Measurements from ENCODE around the gene SREBF2.
A peak's percentile ranks its signal among the peaks of the same experiment; 100 is the strongest.

Gene SREBF2

DNA sequence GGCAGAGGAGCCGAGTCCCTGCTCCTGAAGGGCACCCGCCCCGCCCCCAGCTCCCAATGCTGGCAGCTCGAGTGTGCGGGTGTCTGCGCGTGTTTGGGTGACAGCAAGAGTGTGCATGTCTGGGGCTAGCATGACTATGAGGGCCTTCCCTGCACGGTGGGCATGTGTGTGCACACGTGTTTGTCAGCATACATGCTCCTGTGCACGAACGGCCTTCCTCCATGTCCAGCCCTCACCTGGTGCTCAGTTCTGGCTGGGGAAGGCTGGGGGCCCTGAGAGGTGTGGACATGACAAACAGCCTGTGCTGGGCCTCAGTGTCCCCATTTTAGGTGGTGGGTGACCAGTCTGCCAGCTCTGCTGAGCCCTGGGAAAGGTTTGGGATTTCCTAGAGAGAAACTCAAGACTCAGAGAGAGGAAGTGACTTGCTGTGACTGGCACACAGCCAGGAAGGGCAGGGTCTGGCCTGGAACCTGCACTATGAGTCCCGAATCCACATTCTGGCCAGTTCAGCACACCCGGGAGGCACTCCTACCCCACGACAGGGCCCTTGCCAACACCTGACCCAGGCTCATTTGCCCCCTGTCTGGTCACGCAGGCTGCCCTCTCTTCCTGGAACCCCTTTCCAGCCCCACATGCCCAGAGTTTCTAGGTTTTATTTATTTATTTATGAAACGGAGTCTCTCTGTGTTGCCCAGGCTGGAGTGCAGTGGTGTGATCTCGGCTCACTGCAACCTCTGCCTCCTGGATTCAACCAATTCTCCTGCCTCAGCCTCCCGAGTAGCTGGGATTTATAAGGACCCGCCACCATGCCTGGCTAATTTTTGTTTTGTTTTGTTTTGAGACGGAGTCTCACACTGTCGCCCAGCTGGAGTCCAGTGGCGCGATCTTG lies 85.2 kb downstream of the SREBF2 start:
- H3K4me3 ChIP-seq (ENCODE audit: low read depth, low read length): no peak overlapping the region

DNA sequence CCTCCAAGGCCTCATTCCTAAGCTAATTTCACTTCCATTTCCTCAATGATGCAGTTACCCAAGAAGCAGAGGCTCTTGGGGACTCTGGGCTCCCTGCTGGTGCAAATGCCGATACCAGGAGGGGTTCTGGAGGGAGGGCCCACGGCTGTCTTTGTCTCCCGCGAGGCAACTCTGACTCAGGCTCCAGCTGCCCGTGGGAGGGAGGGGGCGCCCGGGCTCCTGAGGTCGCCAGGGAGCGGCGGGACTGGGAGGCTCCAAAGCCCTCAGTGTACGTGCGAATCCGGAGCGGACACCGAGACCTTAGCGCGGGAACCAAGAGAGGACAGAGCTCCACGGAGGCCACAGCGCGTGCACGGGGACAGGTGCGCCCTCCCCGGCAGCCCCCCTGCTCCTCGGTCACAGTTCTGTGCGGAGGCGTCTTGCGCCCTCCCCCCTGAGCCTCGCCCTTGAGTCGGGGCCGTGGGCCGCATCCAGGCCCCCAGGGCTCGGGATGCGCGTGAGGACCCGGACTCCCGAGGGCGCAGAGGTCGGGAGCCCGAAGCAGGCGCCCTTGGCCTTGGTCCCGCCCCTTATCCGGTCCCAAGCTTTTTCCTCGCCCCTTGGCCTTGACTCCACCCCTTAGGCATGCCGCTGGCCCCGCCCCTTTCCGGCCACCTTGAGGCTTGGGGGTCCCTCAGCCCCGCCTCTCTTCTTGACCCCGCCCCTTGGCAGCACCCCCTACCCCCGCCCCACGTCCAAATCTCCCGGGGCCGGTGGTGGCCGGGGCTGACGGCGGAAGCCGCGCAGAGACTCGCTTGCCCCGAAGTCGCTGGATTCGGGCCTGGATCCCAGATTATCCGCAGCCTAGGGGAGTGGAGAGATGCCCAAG lies 86.7 kb downstream of the SREBF2 start:
- H3K4me3 ChIP-seq (ENCODE audit: low read depth, low read length): peak overlapping the region; percentile 42

DNA sequence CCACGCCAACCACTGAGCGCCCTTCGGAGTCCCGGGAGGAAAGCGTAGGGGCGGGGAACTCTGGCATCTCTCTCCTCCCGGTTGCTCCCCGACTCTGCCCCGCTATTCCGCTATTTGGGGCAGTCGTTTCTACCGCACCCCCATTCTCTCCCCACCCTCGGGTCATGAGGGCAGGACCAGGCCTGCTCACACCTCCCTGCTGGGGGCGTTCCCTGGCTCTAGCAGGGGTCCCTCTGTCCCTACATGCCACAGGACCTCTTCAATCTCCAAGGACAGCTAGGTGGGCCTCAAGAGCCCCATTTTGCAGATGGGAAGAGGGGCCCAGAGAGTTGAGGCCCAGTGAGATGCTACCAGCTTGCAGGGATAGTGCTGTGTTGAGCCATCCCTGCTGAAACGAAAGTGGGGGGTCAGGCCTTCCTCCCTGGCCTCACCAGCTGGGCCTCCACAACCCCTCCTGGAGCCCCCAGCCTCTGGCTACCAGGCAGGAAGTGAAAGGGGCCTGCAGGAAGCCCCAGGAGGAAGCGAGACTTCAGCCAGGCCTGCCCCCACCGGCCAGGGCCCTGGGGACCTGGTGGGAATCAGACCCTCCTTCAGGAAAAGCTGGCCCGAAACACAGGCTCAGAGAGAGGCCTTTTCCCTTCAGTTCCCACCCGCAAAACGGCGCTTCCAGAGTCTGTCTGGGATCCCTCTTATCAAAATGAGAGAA lies 87.5 kb downstream of the SREBF2 start:
- H3K4me3 ChIP-seq (ENCODE audit: low read depth, low read length): peak overlapping the region; percentile 17

DNA sequence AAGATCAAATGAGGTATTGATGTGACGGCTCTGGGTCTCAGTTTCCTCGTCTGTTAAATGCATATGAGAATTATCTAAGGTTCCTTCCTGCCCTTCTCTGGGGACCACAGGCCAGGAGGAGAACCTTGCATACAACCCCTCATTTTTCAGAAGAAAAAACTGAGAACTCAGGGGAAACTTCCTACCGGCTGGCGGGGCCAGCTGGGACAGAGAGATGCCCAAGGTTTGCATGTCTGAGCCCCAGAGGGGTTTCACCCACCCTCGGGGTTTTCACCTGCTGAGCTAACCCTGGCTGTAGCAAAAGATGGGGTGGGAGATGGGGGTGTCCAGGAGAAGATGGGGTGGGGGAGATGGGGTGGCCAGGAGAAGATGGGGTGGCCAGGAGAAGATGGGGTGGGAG lies 89.4 kb downstream of the SREBF2 start:
- no peak overlapping the region for H3K4me3 ChIP-seq (ENCODE audit: low read depth, low read length)

DNA sequence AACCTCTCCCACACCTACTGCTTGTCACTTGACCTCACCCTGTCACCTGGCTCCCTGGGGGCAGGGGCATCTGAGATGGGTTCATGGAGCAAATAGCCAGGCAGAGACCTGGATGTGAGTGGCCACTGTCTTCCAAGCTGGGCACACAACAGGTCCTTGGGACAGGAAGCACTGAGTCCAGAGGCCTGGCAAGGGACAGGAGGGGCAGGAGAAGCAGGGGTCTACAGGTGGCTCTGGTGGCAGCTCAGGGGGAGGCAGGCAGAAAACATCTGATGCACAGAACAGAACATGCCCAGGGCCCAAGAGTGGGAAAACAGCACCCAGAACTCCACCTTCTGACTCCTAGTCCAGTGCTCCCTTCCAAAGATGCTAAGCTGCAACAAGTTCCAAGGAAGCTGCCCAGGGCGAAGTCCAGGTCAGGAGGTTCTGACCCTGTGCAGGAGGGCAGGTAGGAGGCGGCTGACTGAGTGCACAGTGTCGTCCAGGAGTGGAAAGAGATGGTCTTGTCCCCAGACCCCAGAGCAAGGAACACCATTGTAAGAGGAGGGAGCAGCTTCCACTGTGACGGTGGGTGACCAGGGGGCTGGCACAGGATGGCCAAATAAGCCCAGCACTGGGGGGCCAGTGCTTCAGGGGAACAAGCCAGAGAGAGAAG lies 90.2 kb downstream of the SREBF2 start:
- H3K4me3 ChIP-seq (ENCODE audit: low read depth, low read length): no peak overlapping the region

DNA sequence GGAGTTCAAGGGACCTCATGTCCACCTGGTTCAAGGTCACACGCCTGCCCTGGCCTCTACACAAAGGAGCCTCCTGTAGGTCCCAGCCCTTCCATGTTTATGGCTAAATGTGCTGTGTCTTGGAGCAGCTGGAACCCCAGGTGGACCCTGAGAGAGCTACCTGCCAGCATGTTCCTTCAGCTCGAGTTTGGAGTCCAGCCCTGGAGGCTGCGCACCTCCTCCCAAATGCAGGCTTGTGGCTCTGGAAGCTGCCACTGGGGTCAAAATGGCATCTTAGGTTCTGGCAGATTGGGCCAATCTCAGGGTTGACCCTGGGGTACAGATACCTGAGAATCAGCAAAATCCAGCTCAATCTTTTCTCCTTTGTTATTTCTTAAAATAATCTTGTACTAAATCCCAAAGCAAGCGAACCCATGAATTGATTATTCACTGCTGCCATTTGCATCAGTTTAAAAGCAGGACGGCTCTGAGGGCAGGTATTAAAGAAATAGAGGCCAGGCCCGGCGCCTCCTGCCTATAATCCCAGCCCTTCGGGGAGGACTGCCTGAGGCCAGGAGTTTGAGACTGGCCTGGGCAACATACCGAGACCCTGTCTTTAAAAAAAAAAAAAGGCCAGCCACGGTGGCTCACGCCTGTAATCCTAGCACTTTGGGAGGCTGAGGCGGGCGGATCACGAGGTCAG lies 90.8 kb downstream of the SREBF2 start:
- H3K4me3 ChIP-seq (ENCODE audit: low read depth, low read length): no peak overlapping the region

GRCh38 chr22:41925783-41926460 lies 93.0 kb downstream of the SREBF2 start:
- H3K4me3 ChIP-seq (ENCODE audit: low read depth, low read length): peak overlapping the region; percentile 13

DNA sequence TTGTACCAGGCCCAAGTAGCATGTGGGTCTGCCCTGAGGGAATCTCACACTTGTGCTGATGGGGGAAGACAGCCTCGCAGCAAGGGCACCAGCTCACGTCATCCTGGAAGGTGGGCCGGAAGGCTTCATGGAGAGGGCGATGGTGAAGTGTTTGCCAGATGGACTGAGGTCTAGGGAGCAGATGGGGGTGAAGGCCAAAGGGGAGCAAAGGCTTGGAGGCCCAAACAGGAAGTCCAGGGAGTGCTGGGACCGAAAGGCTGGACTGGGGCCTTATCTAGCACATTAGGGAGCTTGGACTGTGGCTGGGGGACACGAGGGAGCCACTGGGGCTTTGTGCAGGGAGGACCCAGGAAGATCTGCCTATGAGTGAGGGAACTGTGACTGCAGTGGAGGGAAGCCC lies 94.9 kb downstream of the SREBF2 start:
- H3K4me3 ChIP-seq (ENCODE audit: low read depth, low read length): no peak overlapping the region

DNA sequence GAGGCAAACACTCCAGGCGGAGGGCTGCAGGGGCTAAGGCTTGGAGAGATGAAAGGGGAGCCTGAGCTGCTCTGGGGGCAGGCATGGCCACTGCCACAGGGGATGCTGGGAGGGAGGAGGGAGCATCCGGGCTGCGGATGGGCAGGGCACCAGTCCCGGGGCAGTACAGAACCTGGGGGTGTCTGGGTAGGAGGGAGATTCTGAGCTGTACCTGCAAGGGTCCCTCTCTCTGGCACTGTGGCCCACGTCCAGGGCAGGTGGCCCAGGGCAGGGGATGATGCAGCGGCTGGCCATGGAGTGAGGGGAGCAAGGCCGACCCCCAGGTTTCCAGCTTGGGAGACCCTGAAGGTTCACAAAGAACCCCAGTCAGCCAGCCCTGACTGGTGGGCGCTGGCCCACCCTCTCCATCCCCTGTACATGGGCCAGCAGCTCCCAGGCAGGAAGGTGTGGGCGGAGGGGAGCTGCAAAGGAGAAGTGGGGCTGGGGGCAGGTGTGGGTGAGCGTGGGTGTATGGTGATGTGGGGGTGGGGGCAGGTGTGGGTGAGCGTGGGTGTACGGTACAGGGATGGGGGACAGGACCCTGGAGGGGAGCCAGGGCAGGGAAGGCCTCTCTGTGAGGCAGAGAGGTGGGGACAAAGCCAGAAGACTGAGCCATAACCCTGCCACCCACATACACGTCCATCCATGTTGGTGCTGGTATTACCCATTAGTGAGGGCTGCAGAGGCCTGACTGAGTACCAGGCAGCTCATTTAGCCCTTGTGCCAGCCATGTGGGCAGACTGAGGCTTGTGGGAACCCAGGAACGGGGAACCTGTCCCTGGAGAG lies 95.9 kb downstream of the SREBF2 start:
- no peak overlapping the region for H3K4me3 ChIP-seq (ENCODE audit: low read depth, low read length)

GRCh38 chr22:41929418-41929810 lies 96.5 kb downstream of the SREBF2 start:
- no peak overlapping the region for H3K4me3 ChIP-seq (ENCODE audit: low read depth, low read length)

DNA sequence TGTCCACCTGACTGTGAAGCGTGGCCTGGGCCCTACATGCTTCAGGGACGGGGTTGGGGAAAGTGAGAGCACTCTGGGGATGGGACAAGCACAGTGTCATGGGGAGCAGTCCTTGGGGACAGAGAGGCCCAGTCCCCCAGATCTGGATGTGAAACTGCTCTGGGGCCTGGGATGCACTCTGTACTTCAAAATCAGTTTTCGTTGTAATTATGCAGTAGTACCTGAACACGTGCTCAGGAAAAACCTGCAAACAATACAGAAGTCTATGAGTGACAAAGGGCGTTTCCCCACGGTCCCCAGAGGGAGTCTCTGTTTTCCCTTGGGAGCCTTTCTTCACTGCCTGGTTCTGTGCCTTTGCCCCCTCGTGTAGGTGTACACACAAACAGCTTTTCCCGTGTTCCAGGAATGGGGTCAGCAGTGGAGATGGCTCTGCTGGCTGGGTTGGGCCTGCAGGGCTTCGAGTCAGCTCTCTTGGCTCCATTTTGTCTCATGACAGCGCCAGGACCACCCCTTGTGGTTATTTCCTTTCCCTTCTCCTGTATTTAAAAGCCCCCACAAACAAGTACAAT lies 98.9 kb downstream of the SREBF2 start:
- H3K4me3 ChIP-seq (ENCODE audit: low read depth, low read length): no peak overlapping the region

DNA sequence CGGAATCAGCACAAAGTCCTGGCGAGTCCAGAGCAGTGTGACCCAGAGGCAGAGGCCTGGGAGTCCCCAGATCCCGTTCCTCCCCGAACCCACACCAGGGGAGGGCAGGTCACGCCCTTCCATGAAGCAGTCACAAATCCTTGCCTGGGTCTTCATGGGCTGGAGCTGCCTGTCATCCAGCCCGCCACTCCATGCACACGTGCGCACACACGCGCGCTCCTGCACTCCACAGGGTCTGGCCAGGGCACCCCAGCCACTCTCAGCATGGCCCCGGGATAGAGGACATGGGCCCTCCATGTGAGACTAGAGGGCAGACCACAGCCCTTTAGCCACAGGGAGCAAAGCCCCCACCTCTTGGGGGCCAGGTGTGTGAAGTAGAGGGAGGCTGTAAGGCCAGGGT lies 99.4 kb downstream of the SREBF2 start:
- no peak overlapping the region for H3K4me3 ChIP-seq (ENCODE audit: low read depth, low read length)

- no peak overlapping the region for H3K4me3 ChIP-seq (ENCODE audit: low read depth, low read length)
These were observed 100.7 kb downstream of the SREBF2 start for GRCh38 chr22:41933411-41934177.

- H3K4me3 ChIP-seq (ENCODE audit: low read depth, low read length): no peak overlapping the region
These were observed 101.5 kb downstream of the SREBF2 start for GRCh38 chr22:41934284-41935014.

DNA sequence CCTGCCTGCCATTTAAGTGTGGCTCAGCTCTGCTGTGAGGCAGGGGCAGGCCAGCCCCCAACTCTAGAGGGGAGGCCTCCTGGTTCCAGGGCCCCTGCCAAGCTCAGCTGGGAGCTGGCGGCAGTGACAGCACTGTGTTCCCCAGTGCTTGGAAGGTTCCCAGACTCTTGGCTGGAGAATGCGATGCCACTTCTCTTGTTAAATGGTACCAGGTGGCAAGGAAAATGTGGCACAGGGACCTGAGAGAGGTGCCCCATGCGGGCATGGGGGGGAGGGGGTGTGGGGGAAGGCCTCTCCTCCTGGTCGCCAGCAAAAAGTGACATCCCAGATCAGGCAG lies 102.1 kb downstream of the SREBF2 start:
- no peak overlapping the region for H3K4me3 ChIP-seq (ENCODE audit: low read depth, low read length)

DNA sequence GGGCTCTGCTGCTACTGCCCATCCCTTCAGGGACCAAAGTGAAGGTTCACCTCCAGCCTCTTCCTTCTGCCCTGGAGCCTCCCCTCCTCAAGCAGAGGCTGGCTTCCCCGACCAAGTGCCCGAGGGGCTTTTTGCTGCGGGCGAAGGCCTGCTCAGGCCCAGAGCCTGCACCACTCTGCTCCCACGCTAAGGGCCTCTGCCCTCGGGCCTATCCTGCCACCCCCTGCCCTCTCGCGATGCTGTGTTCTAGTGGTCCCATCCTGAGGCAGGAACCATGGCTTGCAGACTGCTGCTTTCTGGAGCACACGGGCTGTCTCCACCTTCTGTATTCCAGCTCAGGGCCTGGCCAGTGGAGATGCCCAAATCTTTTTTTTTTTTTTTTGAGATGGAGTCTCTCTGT lies 102.6 kb downstream of the SREBF2 start:
- no peak overlapping the region for H3K4me3 ChIP-seq (ENCODE audit: low read depth, low read length)

DNA sequence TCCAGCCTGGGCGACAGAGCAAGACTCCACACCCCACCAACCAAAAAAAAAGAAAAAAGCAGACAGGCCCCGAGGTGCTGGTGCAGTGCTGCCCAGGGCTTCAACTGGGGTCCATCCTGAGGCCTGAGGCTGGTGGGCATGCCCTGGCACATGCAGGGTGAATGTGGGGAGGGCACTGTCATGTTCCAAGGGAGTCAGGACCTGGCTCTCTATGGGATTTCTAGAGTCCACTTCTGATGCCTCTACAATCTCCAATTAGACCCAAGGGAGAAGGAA lies 103.9 kb downstream of the SREBF2 start:
- H3K4me3 ChIP-seq (ENCODE audit: low read depth, low read length): no peak overlapping the region

Measured in iPS-11a (cell line).